GM18858 (cell line): ENCODE measurements around the gene FANCM.
A peak's percentile ranks its signal among the peaks of the same experiment; 100 is the strongest.
"Not testable (repeated sequence)": the region's sequence is repeated elsewhere in the genome, so short reads cannot be mapped to it uniquely, and the experiment has no call there.

Source experiments
- ATAC-seq: cut with Tn5 transposase; IDR thresholded peaks from one replicate; pipeline ENCODE4 v1.9.1; 2021; ENCODE audit not compliant: unreplicated experiment

FANCM gene

GRCh38 chr14:45136399-45136798 lies 669 bp downstream of the FANCM start:
- ATAC-seq: no peak

DNA sequence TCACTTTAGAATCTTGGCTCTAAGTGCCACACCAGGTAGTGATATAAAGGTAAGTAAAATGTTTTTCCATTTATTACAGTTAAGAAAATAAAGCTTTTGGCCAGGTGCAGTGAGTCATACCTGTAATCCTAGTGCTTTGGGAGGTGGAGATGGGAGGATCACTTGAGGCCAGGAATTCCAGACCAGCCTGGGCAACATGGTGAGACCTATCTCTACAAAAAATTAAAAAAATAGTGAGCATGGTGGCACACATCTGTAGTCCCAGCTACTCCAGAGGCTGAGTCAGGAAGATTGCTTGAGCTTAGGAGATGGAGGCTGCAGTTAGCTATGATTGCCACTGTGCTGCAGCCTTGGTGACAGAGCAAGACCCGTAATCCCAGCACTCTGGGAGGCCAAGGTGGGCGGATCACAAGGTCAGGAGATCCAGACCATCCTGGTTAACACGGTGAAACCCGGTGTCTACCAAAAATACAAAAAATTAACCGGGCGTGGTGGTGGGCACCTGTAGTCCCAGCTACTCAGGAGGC lies 5.0 kb downstream of the FANCM start:
- no peak for ATAC-seq

- not testable (repeated sequence) for ATAC-seq
Measured at GRCh38 chr14:45142083-45142482, 6.4 kb downstream of the FANCM start.

DNA sequence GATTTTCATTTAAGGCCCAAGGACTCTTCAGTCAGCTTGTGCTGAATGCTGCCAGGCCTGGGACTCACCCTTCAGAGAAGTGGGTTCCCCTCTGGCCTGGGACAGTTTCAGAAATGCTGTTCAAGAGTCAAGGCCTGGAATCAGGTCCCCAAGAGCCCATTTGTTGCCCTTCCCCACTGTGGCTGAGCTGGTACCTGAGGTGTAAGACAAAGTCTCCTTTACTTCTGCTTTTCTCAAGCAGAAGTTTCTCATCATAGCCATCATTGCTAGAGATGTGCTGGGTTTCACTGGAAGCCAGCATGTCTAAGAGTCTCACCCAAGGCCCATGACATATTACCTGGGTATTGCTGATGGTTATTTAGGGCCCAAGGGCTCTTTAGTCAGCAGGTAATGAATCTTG lies 8.9 kb downstream of the FANCM start:
- peak; percentile 58 for ATAC-seq

DNA sequence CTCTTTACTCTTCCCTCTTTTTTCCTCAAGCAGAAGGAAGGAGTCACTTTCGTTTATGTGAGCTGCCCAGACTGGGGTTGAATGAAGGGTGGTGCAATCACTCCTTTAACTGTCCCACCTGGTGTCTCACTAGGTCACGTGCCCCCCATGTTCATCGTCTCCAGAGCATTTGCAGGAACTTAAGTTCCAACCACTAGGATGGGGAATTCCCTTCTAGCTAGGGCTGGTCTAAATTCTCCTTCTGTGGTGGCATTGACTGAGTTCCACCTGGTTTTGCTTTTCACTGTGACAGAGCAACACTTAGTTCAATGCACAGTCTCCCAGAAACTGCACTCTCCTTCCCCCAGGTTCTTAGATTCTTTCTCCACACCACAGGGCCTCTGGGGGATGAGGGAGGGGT lies 9.5 kb downstream of the FANCM start:
- peak; percentile 66 for ATAC-seq

DNA sequence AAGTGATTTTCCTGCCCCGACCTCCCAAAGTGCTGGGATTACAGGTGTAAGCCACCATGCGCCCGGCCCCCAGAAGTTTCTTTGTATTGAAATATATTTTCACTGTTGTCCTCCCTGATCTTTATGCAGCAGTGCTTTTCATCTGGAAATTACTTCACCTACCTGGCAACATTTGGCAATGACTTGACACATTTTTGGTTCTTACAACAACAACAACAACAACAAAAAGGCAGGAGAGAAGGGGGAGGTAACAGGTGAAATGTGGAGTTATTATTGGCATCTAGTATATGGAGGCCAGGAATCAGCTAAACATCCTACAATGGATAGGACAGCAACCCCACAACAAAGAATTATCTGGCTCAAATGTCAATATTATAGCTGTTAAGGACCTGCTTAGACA lies 13.9 kb downstream of the FANCM start:
- no peak for ATAC-seq

DNA sequence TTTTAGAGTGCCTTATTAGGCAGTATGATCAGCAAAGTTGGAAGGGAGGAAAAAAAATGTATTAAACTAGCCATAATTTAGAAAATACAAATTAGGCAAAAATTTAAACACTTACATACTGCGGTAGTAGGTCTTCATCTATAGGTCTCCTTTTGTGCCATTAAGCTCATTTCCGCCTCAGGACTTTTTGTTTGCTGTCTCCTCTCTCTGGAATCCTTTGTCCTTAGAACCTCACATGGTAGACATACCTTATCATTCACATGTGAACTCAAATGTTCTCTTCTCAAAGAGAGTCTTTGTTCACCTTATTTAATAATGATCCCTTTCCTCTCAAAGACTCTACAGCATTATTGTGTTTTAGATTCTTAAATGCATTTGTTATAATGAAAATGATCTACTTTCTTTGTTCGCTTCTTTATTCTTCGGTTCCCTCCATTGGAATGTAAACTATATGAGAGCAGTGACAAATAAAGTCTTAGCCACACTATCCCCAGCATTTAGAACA lies 14.7 kb downstream of the FANCM start:
- ATAC-seq: no peak

DNA sequence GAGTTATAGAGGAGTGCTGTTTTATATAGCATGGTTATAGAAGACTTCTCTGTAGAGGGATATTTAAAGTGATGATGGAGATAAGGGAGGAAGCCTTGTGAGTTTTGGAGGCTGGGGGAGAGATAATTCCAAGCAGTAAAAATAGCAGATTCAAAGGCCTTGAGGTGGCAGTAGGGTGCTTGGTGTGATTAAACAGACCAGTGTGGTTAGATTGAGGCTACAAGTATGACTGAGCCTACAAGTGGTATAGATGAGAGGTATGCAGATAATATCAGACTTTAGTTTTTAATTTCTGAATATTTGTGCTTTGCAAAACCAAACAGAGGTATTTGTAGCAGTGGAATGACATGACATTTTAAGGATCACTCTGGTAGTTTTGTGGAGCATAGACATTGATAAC lies 20.3 kb downstream of the FANCM start:
- ATAC-seq: peak; percentile 65

DNA sequence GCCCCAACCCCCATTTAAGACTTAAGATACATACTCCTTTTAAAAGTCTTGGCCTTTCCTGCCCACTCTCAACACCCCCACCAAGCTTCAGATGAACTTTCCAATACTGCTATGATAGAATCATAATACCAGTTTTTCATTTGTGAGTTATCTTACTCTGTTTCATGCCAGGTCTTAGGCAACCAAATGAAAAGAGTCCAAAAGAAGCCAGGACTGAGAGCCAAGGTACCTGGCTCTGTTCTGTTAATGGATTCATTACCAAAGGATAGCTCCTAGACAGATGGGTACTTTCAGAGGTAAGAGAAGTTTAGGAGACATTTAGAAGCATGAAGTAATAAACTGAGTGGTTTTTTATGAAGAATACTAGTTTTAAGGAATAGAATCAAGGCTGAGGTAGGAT lies 34.2 kb downstream of the FANCM start:
- ATAC-seq: no peak

- no peak for ATAC-seq
Measured at GRCh38 chr14:45177076-45177475, 41.3 kb downstream of the FANCM start.

DNA sequence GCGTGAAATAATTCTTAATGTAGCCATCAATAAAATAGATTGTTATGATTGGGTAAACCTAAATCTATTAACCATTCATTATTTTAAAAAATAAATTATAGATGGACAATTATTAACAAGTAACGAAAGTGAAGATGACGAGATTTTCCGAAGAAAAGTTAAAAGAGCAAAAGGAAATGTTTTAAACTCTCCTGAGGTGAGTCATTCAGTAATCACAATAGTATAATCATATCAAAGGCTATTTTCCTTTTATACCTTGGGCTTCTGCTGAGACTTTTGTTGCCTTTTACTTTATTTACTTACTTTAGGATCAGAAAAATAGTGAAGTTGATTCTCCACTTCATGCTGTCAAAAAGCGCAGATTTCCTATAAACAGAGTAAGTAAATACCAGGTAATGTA lies 45.6 kb downstream of the FANCM start:
- ATAC-seq: no peak

GRCh38 chr14:45181806-45182205 lies 46.1 kb downstream of the FANCM start:
- no peak for ATAC-seq

DNA sequence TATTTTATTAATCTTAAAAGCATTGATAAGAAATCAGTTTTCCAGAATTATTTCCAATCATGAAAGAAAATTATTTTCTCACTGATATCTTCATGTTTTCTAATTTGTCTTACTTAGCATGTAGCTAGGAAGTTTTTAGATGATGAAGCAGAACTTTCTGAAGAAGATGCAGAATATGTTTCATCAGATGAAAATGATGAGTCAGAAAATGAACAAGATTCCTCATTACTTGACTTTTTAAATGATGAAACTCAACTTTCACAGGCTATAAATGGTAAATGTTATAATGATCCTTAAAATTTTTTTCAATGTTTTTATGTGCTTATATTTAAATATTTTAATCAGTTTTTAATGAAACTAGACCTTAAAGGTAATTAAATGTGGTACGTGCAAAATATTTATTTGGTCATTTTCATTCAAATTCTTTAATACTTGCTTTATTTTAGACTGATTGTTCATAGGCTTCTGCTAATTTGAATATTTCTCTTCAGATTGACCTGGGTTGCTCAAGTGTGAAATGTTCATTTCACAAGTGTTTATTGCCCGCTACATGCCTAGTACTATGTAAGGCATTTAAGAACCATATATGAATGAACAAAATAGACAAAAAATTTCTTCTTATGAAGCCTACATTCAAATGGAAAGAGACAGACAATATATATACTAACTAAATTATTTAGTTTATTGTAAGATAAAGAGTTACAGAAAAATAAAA lies 49.5 kb downstream of the FANCM start:
- ATAC-seq: peak; percentile 51

DNA sequence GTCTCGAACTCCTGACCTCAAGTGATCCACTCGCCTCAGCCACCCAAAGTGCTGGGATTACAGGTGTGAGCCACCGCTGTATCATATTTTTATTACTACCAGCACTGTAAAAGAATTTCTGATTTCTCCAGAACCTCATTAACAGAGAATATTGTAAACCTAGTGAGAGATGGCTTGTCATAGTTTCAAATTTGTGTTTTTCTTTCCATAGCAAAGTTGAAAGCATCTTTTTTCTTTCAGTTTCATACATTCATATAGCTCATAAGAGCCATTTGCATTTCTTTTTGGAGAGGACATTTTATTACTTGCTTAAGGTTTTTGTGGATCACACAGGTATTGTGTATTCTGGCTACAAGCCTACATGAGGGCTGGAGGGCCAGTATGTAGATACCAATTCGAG lies 59.2 kb downstream of the FANCM start:
- ATAC-seq: no peak

DNA sequence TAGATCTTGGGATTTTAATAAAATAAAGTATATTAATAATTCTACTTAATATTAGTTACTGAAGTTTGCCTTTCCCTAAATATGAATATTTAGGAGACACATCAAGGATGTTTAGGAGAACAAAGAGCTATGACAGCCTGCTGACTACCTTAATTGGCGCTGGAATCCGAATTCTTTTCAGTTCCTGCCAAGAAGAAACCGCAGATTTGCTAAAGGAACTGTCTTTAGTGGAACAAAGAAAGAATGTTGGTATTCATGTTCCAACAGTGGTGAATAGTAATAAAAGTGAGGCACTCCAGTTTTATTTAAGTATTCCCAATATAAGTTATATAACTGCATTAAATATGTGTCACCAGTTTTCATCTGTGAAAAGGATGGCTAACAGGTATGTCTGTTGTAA lies 62.8 kb downstream of the FANCM start:
- no peak for ATAC-seq

- no peak for ATAC-seq
Measured at GRCh38 chr14:45199230-45199629, 63.5 kb downstream of the FANCM start.

GRCh38 chr14:45201905-45202304 lies 66.2 kb downstream of the FANCM start:
- ATAC-seq: peak; percentile 66

- ATAC-seq: no peak
Measured at GRCh38 chr14:45204241-45204640, 68.5 kb downstream of the FANCM start.

DNA sequence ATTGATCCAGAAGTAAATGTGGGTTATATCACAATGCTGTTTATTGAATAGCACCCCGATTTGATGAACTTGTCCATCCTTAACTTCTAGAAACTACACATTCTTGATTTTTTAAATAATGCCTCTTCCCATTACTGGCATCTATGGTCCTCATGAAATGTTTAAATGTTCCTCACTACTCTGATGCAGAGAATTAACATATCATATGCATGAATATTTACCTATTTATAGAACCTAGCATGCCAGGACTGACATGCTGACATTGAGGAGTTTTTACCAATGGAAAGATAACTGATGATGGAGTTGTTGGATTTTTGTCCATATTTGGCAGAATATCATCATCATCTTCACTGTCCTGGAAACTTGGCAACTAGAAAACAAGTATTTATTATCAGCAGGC lies 74.4 kb downstream of the FANCM start:
- no peak for ATAC-seq

DNA sequence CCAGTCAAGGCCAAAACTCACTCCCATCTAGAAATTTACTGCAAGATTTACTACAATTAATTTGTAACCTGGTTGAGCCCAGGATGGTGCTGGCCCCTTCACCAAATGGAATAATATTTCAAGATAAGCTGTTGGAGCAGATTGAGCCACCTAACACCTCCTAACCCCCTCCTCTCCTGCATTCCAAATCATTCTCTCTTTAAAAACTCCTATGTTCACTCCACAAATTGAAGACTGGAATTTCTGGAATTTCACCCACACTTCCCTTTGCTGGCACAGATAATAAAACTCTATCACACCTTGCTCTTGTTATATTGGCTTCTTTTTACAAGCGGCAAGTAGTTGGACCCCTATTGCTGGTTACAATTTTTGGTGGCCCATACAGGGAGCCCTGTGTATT lies 75.6 kb downstream of the FANCM start:
- ATAC-seq: no peak

DNA sequence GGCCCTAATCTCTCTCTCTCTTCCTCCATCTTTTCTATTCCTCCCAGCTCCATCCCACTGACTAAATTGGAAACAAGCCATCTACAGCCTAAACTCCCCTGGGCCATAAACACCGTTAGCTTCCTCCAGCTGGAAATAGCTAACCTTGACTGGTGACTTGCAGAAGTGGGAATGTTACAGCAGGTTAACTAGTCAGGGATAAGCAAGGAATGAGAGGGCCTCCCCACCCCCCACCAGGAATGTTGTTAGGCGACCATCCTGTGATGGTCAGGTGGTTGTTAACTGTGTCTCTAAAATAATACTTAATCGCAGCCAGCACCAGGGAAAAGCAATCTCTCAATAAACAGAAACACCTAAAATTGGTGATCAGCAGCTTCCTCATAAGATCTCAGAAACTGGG lies 76.5 kb downstream of the FANCM start:
- no peak for ATAC-seq

DNA sequence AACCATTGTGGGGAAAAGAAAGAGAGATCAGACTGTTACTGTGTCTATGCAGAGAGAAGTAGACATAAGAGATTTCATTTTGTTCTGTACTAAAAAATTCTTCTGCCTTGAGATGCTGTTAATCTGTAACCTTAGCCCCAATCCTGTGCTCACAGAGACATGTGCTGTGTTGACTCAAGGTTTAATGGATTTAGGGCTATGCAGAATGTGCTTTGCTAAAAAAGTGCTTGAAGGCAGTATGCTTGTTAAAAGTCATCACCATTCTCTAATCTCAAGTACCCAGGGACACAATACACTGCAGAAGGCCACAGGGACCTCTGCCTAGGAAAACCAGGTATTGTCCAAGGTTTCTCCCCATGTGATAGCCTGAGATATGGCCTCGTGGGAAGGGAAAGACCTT lies 78.0 kb downstream of the FANCM start:
- not testable (repeated sequence) for ATAC-seq

DNA sequence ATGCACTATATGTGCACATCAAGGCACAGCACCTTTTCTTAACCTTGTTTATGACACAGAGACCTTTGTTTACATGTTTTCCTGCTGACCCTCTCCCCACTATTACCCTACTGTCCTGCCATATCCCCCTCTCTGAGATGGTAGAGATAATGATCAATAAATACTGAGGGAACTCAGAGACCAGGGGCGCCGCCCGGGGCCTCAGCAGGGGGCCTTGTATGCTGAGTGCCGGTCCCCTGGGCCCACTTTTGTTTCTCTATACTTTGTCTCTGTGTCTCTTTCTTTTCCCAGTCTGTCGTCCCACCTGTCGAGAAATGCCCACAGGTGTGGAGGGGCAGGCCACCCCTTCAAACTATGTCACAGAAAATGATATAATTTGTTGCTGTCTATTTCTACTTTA lies 78.6 kb downstream of the FANCM start:
- ATAC-seq: not testable (repeated sequence)
